Liver (tissue), 9 donors: ENCODE measurements around the gene PLXNA2. TPM values are rescaled to one million over a fixed set of nuclear protein-coding genes. Genes with fewer than 3 reads are reported as not detected.

Experiments used
- DNase-seq: peaks from one replicate; pipeline ENCODE4 v3.0.0-alpha.2; 2017; ENCODE audit warnings: low spot score
- H3K27ac ChIP-seq, 2 donors: one replicate each; pipeline ENCODE4 v1.7.0; 2013; ENCODE audit warnings: inconsistent platforms in 2 of 2, low read length in 2 of 2, control low read depth in 1 of 2, low read depth in 1 of 2, mild to moderate bottlenecking in 1 of 2
- H3K27me3 ChIP-seq, 4 donors: one replicate each; pipeline versions ENCODE4 v1.6.1 to v1.7.0; 2013; ENCODE audit warnings: low read length in 3 of 4, inconsistent platforms in 1 of 4, mild to moderate bottlenecking in 1 of 4, moderate library complexity in 1 of 4; ENCODE audit not compliant: control insufficient read depth in 4 of 4, insufficient read depth in 4 of 4
- H3K36me3 ChIP-seq, 4 donors: one replicate each; pipeline versions ENCODE4 v1.6.1 to v1.7.0; 2013; ENCODE audit warnings: low read length in 3 of 4, mild to moderate bottlenecking in 3 of 4, low read depth in 1 of 4, moderate library complexity in 1 of 4; ENCODE audit not compliant: control insufficient read depth in 4 of 4, insufficient read depth in 3 of 4
- H3K4me1 ChIP-seq, 4 donors: one replicate each; pipeline versions ENCODE4 v1.6.1 to v1.7.0; 2013; ENCODE audit warnings: low read length in 3 of 4, mild to moderate bottlenecking in 3 of 4, moderate library complexity in 1 of 4; ENCODE audit not compliant: control insufficient read depth in 4 of 4, insufficient read depth in 4 of 4
- H3K4me3 ChIP-seq, 3 donors: one replicate each; pipeline versions ENCODE4 v1.6.1 to v1.7.0; 2013; ENCODE audit warnings: low read length in 3 of 3, control low read depth in 1 of 3, low read depth in 1 of 3, mild to moderate bottlenecking in 1 of 3
- H3K9ac ChIP-seq, 2 donors: one replicate each; pipeline ENCODE4 v1.7.0; 2013; ENCODE audit warnings: low read length in 2 of 2, mild to moderate bottlenecking in 2 of 2, moderate library complexity in 2 of 2, control low read depth in 1 of 2, low read depth in 1 of 2
- H3K9me3 ChIP-seq, 4 donors: one replicate each; pipeline versions ENCODE4 v1.6.1 to v1.7.0; 2013; ENCODE audit warnings: low read length in 3 of 4; ENCODE audit not compliant: control insufficient read depth in 4 of 4
- ATF3 ChIP-seq: IDR thresholded peaks from 2 replicates; pipeline ENCODE4 v1.6.1; 2016; ENCODE audit warnings: antibody characterized with exemption
- CTCF ChIP-seq: fragments of 150-350 bp; IDR thresholded peaks from 2 replicates; pipeline ENCODE4 v1.5.1; 2017; ENCODE audit warnings: improper control_type of control experiment, low read depth, low read length; ENCODE audit not compliant: missing input control
- EGR1 ChIP-seq, 2 donors: IDR thresholded peaks; 2 replicates each; pipeline ENCODE4 v1.6.1; 2016 to 2018; ENCODE audit warnings: antibody characterized with exemption in 2 of 2, low read depth in 2 of 2
- FOXA1 ChIP-seq: IDR thresholded peaks from 2 replicates; pipeline ENCODE4 v1.6.1; 2016; ENCODE audit warnings: antibody characterized with exemption
- FOXA2 ChIP-seq: IDR thresholded peaks from 2 replicates; pipeline ENCODE4 v1.6.1; 2016; ENCODE audit warnings: antibody characterized with exemption
- HNF4A ChIP-seq, 2 donors: conservative IDR thresholded peaks; 2 replicates each; pipeline ENCODE4 v1.6.1; 2016; ENCODE audit warnings: antibody characterized with exemption in 2 of 2, mild to moderate bottlenecking in 2 of 2
- HNF4G ChIP-seq: IDR thresholded peaks from 2 replicates; pipeline ENCODE4 v1.6.1; 2016; ENCODE audit warnings: antibody characterized with exemption
- JUND ChIP-seq, 2 donors: IDR thresholded peaks; 2 replicates each; pipeline ENCODE4 v1.6.1; 2016; ENCODE audit warnings: antibody characterized with exemption in 2 of 2
- NR2F2 ChIP-seq: IDR thresholded peaks from 2 replicates; pipeline ENCODE4 v1.6.1; 2016; ENCODE audit warnings: antibody characterized with exemption
- RAD21 ChIP-seq, 2 donors: IDR thresholded peaks; 2 replicates each; pipeline ENCODE4 v1.6.1; 2016; ENCODE audit warnings: antibody characterized with exemption in 2 of 2, mild to moderate bottlenecking in 2 of 2
- REST ChIP-seq: IDR thresholded peaks from 2 replicates; pipeline ENCODE4 v1.6.1; 2016; ENCODE audit warnings: antibody characterized with exemption, mild to moderate bottlenecking
- RXRA ChIP-seq, 2 donors: IDR thresholded peaks; 2 replicates each; pipeline ENCODE4 v1.6.1; 2017 to 2018; ENCODE audit warnings: antibody characterized with exemption in 2 of 2, mild to moderate bottlenecking in 1 of 2
- SP1 ChIP-seq: IDR thresholded peaks from 2 replicates; pipeline ENCODE4 v1.6.1; 2018; ENCODE audit warnings: antibody characterized with exemption, mild to moderate bottlenecking
- TAF1 ChIP-seq: conservative IDR thresholded peaks from 2 replicates; pipeline ENCODE4 v1.6.1; 2016; ENCODE audit warnings: antibody characterized with exemption, mild to moderate bottlenecking
- YY1 ChIP-seq: IDR thresholded peaks from 2 replicates; pipeline ENCODE4 v1.6.1; 2016; ENCODE audit warnings: antibody characterized with exemption, mild to moderate bottlenecking
- ZBTB33 ChIP-seq: IDR thresholded peaks from 2 replicates; pipeline ENCODE4 v1.6.1; 2016; ENCODE audit warnings: antibody characterized with exemption
- WGBS: extraction: QIAGEN DNeasy Blood & Tissue Kit; methylation state at CpG from one replicate; pipeline ENCODE4 v1.1.7; 2013; 5-methylcytosine and 5-hydroxymethylcytosine counted together
- polyA plus RNA-seq, 2 donors: library from polyadenylated mRNA; stranded (reverse) in 1 of 2; unstranded in 1 of 2; fragments of 200-250 nt in 1 of 2; fragments of >200 nt in 1 of 2; fragmentation: Nextera tagmentation in 1 of 2; extraction: Ambion mirVana in 1 of 2; gene quantifications; one replicate each; pipeline versions ENCODE4 v1.2.1 to v1.2.3, GENCODE V29; 2013 to 2015
- total RNA-seq, 2 donors: library from RNA; depleted of rRNA; stranded (reverse); fragments of >200 nt; gene quantifications; one replicate each; pipeline ENCODE4 v1.2.3, GENCODE V29; 2014
- donor health status: healthy.
- donor health status: healthy.
- donor health status: healthy.
- donor health status: healthy.
- donor health status: healthy.

The PLXNA2 gene
- total and polyA plus RNA-seq, 4 donors, result 1.8 to 9.2 (median 2.8) TPM

DNA sequence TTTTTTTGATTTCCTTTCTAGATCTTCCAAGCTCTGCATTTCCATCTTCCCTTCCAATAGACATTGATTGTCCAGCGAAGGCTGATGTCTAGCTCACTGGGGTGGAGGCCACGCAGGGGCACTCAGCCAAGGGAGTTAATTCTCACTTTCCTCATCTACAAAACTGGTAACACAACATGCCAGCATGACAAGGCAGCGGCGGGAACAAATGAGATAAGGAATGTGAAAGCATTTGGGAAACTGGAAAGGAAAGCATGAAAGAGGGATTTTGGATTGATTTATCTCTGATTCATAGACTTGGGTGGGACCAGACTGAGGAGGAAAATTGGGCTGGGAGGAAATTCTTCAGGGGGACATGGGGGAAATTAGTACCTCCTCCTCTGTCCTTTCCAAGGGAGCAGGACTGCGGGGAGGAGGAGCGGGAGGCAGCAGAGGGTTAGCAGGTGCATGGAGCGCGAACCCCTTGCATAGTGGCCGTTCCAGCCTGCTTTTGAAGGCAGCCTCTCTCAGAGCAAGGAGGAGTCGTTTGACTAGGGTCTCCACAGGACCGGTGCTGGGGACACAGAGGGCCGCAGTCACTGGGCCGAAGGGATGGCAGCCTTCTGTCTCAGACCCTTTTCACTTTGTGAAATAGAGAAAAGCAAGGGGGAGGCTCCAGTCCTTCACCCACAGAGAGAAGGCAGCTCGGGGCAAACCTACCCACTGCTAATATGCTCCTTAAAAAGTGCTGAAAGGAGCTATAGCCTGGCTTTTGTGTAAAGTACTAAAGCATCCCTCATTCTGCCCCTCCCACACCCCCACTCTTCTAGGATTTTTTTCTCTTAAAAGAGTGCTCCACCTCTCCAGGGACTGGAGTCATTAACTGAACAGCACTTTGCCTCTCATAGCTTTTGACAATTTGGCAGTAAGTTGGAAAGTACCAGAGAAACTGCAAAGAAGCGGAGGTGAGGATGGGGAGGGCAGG lies 89.2 kb downstream of the PLXNA2 start:
- H3K36me3 ChIP-seq, result no peaks in the 10 kb centered on the region
- H3K4me1 ChIP-seq, result peaks cover 11 to 19% (median 15%) of the 10 kb centered on the region in 4 donors
- H3K27me3 ChIP-seq, result no peaks in the 10 kb centered on the region
- WGBS, result 79% methylated on average over 15 of the region's 15 CpGs
- no peak for DNase-seq
- no peaks in the 10 kb centered on the region for H3K9me3 ChIP-seq
- TF ChIP-seq HNF4G (no peak), CTCF (no peak), RAD21 (IDR thresholded peaks at IDR 0.05) (no peak), FOXA1 (no peak), EGR1 (IDR thresholded peaks at IDR 0.05; ENCODE audit: low read depth in 2 of 2) (no peak), ATF3 (no peak), RXRA (IDR thresholded peaks at IDR 0.05) (no peak), YY1 (no peak), ZBTB33 (no peak), TAF1 (no peak), NR2F2 (no peak), SP1 (no peak), HNF4A (conservative IDR thresholded peaks at IDR 0.05) (no peak), REST (no peak)
- no peak overlapping the region for H3K9ac ChIP-seq
- H3K27ac ChIP-seq, result no peak overlapping the region
- no peak overlapping the region for H3K4me3 ChIP-seq

- Histone ChIP-seq H3K9me3 (no peaks in the 10 kb centered on the region), H3K36me3 (no peaks in the 10 kb centered on the region), H3K4me3 (no peak overlapping the region), H3K27ac (no peak overlapping the region), H3K4me1 (peaks cover 4 to 18% (median 10%) of the 10 kb centered on the region in 4 donors), H3K27me3 (no peaks in the 10 kb centered on the region), H3K9ac (no peak overlapping the region)
- WGBS, result 71% methylated on average over 7 of the region's 7 CpGs
- no peak for DNase-seq
- TF ChIP-seq FOXA2 (no peak), REST (no peak), HNF4G (no peak), JUND (IDR thresholded peaks at IDR 0.05) (no peak), SP1 (no peak), RAD21 (IDR thresholded peaks at IDR 0.05) (no peak), TAF1 (no peak), FOXA1 (no peak), CTCF (no peak), ATF3 (no peak), NR2F2 (no peak), RXRA (IDR thresholded peaks at IDR 0.05) (no peak)
Measured at GRCh38 chr1:208154040-208154439, 90.1 kb downstream of the PLXNA2 start.
